H1 (cell line): ENCODE data around the gene USH2A. TPM values are rescaled to one million over a fixed set of nuclear protein-coding genes. Genes with fewer than 3 reads are reported as not detected.

ENCODE experiments used
- CTCF ChIA-PET: fragments of 300-600 bp; sonication (Branson Sonifier 250); formaldehyde crosslinking; loops from one replicate; lab custom pipeline; 2021; ENCODE audit not compliant: partially characterized antibody; lab: Charles Lee
- POLR2A ChIA-PET: fragments of 300-600 bp; sonication (Branson Sonifier 250); formaldehyde crosslinking; loops from one replicate; lab custom pipeline; 2021; ENCODE audit warnings: inconsistent platforms; ENCODE audit not compliant: partially characterized antibody; lab: Charles Lee
- DNase-seq, 2 experiments: peaks; one replicate each; pipeline versions ENCODE4 v3.0.0 to v3.0.0-alpha.2; 2010 to 2022; ENCODE audit warnings: low spot score in 2 of 2, low read depth in 1 of 2, mixed read lengths in 1 of 2
- FAIRE-seq: peaks from 2 replicates; lab custom pipeline; 2011; peaks lifted over from hg19 to GRCh38; lab: Jason Lieb, UNC
- H2AFZ ChIP-seq: 2 replicates; pipeline ENCODE4 v1.8.1; 2012; ENCODE audit warnings: low read length, inconsistent platforms
- H2AK5ac ChIP-seq: 2 replicates; pipeline ENCODE4 v1.6.1; 2013; ENCODE audit warnings: low read depth, low read length
- H2BK120ac ChIP-seq: replicated peaks from 2 replicates; pipeline ENCODE3; 2013; ENCODE audit warnings: low read depth, low read length, inconsistent platforms
- H2BK12ac ChIP-seq: 2 replicates; pipeline ENCODE4 v1.6.1; 2013; ENCODE audit warnings: low read depth, low read length
- H2BK15ac ChIP-seq: 2 replicates; pipeline ENCODE4 v1.6.1; 2013; ENCODE audit warnings: low read length
- H2BK20ac ChIP-seq: 2 replicates; pipeline ENCODE4 v1.6.1; 2013; ENCODE audit warnings: low read length
- H2BK5ac ChIP-seq: 2 replicates; pipeline ENCODE4 v1.6.1; 2013; ENCODE audit warnings: low read depth, low read length
- H3K14ac ChIP-seq: 2 replicates; pipeline ENCODE4 v1.6.1; 2013; ENCODE audit warnings: inconsistent platforms; ENCODE audit not compliant: insufficient read length
- H3K18ac ChIP-seq: 2 replicates; pipeline ENCODE4 v1.6.1; 2013; ENCODE audit warnings: low read length; ENCODE audit errors: extremely low read depth
- H3K23ac ChIP-seq: 2 replicates; pipeline ENCODE4 v1.6.1; 2013; ENCODE audit warnings: inconsistent platforms; ENCODE audit not compliant: insufficient read length
- H3K23me2 ChIP-seq: 2 replicates; pipeline ENCODE4 v1.6.1; 2013; ENCODE audit warnings: low read depth, low read length
- H3K27ac ChIP-seq: 2 replicates; pipeline ENCODE4 v1.6.1; 2011; ENCODE audit warnings: low read depth, low read length, inconsistent platforms
- H3K27me3 ChIP-seq, 4 experiments: replicated peaks in 1 of 4; 1 replicate in 1 of 4; 2 replicates in 3 of 4; pipeline versions ENCODE4 v1.6.1 to v1.8.1; 2011 to 2013; ENCODE audit warnings: low read length in 3 of 4, mild to moderate bottlenecking in 3 of 4, inconsistent platforms in 2 of 4, mixed read lengths in 2 of 4, moderate library complexity in 1 of 4; ENCODE audit not compliant: control insufficient read depth in 3 of 4, insufficient read depth in 3 of 4; ENCODE audit errors: extremely low read depth in 1 of 4
- H3K36me3 ChIP-seq, 4 experiments: 2 replicates each; pipeline versions ENCODE4 v1.6.1 to v1.8.1; 2011 to 2013; ENCODE audit warnings: mild to moderate bottlenecking in 4 of 4, low read length in 3 of 4, moderate library complexity in 2 of 4, control low read depth in 1 of 4, inconsistent platforms in 1 of 4; ENCODE audit not compliant: insufficient read depth in 4 of 4, control insufficient read depth in 2 of 4
- H3K4ac ChIP-seq: replicated peaks from 2 replicates; pipeline ENCODE3; 2013; ENCODE audit warnings: low read length, low read depth, mixed read lengths, inconsistent platforms; ENCODE audit not compliant: insufficient read length
- H3K4me1 ChIP-seq, 4 experiments: replicated peaks in 1 of 4; 1 replicate in 1 of 4; 2 replicates in 3 of 4; pipeline versions ENCODE4 v1.6.1 to v1.8.1; 2011 to 2013; ENCODE audit warnings: low read length in 3 of 4, inconsistent platforms in 2 of 4, mixed read lengths in 1 of 4; ENCODE audit not compliant: insufficient read depth in 4 of 4, control insufficient read depth in 3 of 4
- H3K4me2 ChIP-seq, 2 experiments: 2 replicates each; pipeline versions ENCODE4 v1.6.1 to v1.8.1; 2011 to 2013; ENCODE audit warnings: low read depth in 2 of 2, low read length in 2 of 2, control low read depth in 1 of 2, inconsistent platforms in 1 of 2, mild to moderate bottlenecking in 1 of 2; ENCODE audit not compliant: insufficient read depth in 1 of 2
- H3K4me3 ChIP-seq, 4 experiments: fragments of 200-600, 300-600 bp in 1 of 4; sonication (generic), shearing (Covaris generic), sonication (Bioruptor Twin) in 1 of 4; 2 replicates each; pipeline versions ENCODE4 v1.5.1 to v1.8.1; 2011 to 2016; ENCODE audit warnings: low read length in 4 of 4, low read depth in 3 of 4, control low read depth in 2 of 4, inconsistent platforms in 2 of 4, mild to moderate bottlenecking in 2 of 4, mixed read lengths in 1 of 4, moderate library complexity in 1 of 4; ENCODE audit not compliant: insufficient read depth in 2 of 4; ENCODE audit errors: extremely low read depth in 1 of 4
- H3K56ac ChIP-seq: replicated peaks from 2 replicates; pipeline ENCODE3; 2013; ENCODE audit warnings: low read depth, mild to moderate bottlenecking, mixed read lengths, low read length, inconsistent platforms; ENCODE audit not compliant: insufficient read length
- H3K79me1 ChIP-seq: 2 replicates; pipeline ENCODE4 v1.6.1; 2013; ENCODE audit warnings: low read depth, low read length, control low read depth
- H3K79me2 ChIP-seq, 2 experiments: 2 replicates each; pipeline versions ENCODE4 v1.6.1 to v1.8.1; 2012 to 2013; ENCODE audit warnings: low read length in 2 of 2, mild to moderate bottlenecking in 2 of 2, inconsistent platforms in 1 of 2; ENCODE audit not compliant: insufficient read depth in 2 of 2, control insufficient read depth in 1 of 2
- H3K9ac ChIP-seq, 4 experiments: replicated peaks in 1 of 4; 1 replicate in 1 of 4; 2 replicates in 3 of 4; pipeline versions ENCODE4 v1.6.1 to v1.8.1; 2011 to 2013; ENCODE audit warnings: low read depth in 3 of 4, low read length in 3 of 4, control low read depth in 2 of 4, mild to moderate bottlenecking in 2 of 4, moderate library complexity in 2 of 4, inconsistent platforms in 1 of 4; ENCODE audit errors: extremely low read depth in 1 of 4
- H3K9me3 ChIP-seq, 2 experiments: 2 replicates each; pipeline versions ENCODE4 v1.6.1 to v1.8.1; 2012 to 2013; ENCODE audit warnings: mild to moderate bottlenecking in 2 of 2, moderate library complexity in 2 of 2, control low read depth in 1 of 2, inconsistent platforms in 1 of 2, low read depth in 1 of 2, low read length in 1 of 2, mixed read lengths in 1 of 2; ENCODE audit not compliant: insufficient read depth in 2 of 2
- H4K20me1 ChIP-seq, 2 experiments: replicated peaks in 1 of 2; 2 replicates each; pipeline versions ENCODE3 to v1.8.1; 2011 to 2013; ENCODE audit warnings: inconsistent platforms in 2 of 2, low read length in 2 of 2, mild to moderate bottlenecking in 1 of 2; ENCODE audit not compliant: insufficient read depth in 2 of 2, control insufficient read depth in 1 of 2
- H4K5ac ChIP-seq: 2 replicates; pipeline ENCODE4 v1.6.1; 2013; ENCODE audit warnings: low read length, low read depth, mixed read lengths, inconsistent platforms; ENCODE audit not compliant: insufficient read length
- H4K8ac ChIP-seq: 2 replicates; pipeline ENCODE4 v1.8.0; 2013; ENCODE audit warnings: mild to moderate bottlenecking, moderate library complexity, low read length, inconsistent platforms; ENCODE audit not compliant: insufficient read depth; ENCODE audit errors: extremely low read depth
- H4K91ac ChIP-seq: replicated peaks from 2 replicates; pipeline ENCODE3; 2013; ENCODE audit warnings: low read length, mixed read lengths, inconsistent platforms; ENCODE audit not compliant: insufficient read length
- CEBPB ChIP-seq: IDR thresholded peaks from 2 replicates; pipeline ENCODE4 v1.6.1; 2012; ENCODE audit warnings: low read depth, low read length
- CREB1 ChIP-seq: IDR thresholded peaks from 2 replicates; pipeline ENCODE4 v1.6.1; 2012; ENCODE audit warnings: inconsistent platforms
- RAD21 ChIP-seq, 2 experiments: IDR thresholded peaks in 1 of 2; conservative IDR thresholded peaks in 1 of 2; 2 replicates each; pipeline ENCODE4 v1.6.1; 2011; ENCODE audit warnings: low read depth in 2 of 2, low read length in 2 of 2, improper control_type of control experiment in 1 of 2, inconsistent platforms in 1 of 2, mild to moderate bottlenecking in 1 of 2, moderate library complexity in 1 of 2
- SAP30 ChIP-seq: fragments of 300-600 bp; sonication (generic); IDR thresholded peaks from 2 replicates; pipeline ENCODE4 v1.7.1; 2012; ENCODE audit warnings: low read length, moderate library complexity, mild to moderate bottlenecking, inconsistent platforms; ENCODE audit not compliant: insufficient read depth, insufficient replicate concordance
- polyA plus RNA-seq, 7 experiments: library from polyadenylated mRNA; depleted of rRNA in 3 of 7; stranded (reverse) in 5 of 7; unstranded in 2 of 7; fragments of >200 nt in 5 of 7; fragments of 200-250 nt in 2 of 7; gene quantifications; 1 replicate in 5 of 7; 2 replicates in 1 of 7; 4 replicates in 1 of 7; pipeline versions ENCODE4 v1.2.1 to v1.2.3, GENCODE V29; 2011 to 2013; ENCODE audit warnings: missing spikeins in 2 of 7, mixed read lengths in 2 of 7
- total RNA-seq: library from RNA; stranded (reverse); fragmentation: NEBNext Ultra II Directional; extraction: Animal tissue kit (Norgen Biotek cat#: 25700); gene quantifications from 2 replicates; pipeline ENCODE4 v1.2.1, GENCODE V29; 2021
- TF ChIP-seq, protein P1 (sequence below): IDR thresholded peaks from 2 replicates; pipeline ENCODE4 v1.6.1; 2011; ENCODE audit warnings: low read depth, mild to moderate bottlenecking, low read length; ENCODE audit not compliant: insufficient read depth
- TF ChIP-seq, protein P2 (sequence below): IDR thresholded peaks from 2 replicates; pipeline ENCODE4 v1.6.1; 2011; ENCODE audit warnings: low read length, improper control_type of control experiment

The USH2A gene
- total and polyA plus RNA-seq, 2 of the 8 experiments (the other 6 are each of a cell fraction or from before 2014, with no cell fraction given): 0.02 to 0.17 TPM

GRCh38 chr1:216178281-216178680 lies 245.0 kb downstream of the USH2A start:
- Histone ChIP-seq H3K56ac (no peak overlapping the region), H3K18ac (no peak overlapping the region), H3K27ac (no peak overlapping the region), H4K91ac (no peak overlapping the region), H3K9me3 (no peaks in the 10 kb centered on the region), H3K9ac (no peak overlapping the region), H2BK15ac (no peak overlapping the region), H3K79me2 (no peaks in the 10 kb centered on the region), H3K4me1 (peaks cover 0 to 3% (median under 1%) of the 10 kb centered on the region in 4 experiments; a peak in 4 of 7 replicates), H4K20me1 (no peaks in the 10 kb centered on the region), H2AFZ (no peak overlapping the region), H3K23ac (no peak overlapping the region), H3K23me2 (no peaks in the 10 kb centered on the region), H4K5ac (no peak overlapping the region), H3K27me3 (no peaks in the 10 kb centered on the region), H3K4me3 (no peak overlapping the region), H3K4me2 (no peak overlapping the region), H3K4ac (no peak overlapping the region), H3K79me1 (no peaks in the 10 kb centered on the region), H2BK20ac (no peak overlapping the region), H2BK120ac (no peak overlapping the region), H2BK12ac (no peak overlapping the region), H4K8ac (no peak overlapping the region), H2BK5ac (no peak overlapping the region), H3K14ac (no peak overlapping the region)
- no peak for DNase-seq
- ChIA-PET POLR2A (no interaction called here), CTCF (interaction anchor here (2.2 kb wide), 1 partner anchor 43 kb away, joined by 8 read pairs; no protein-coding TSS in a partner anchor)
- TF ChIP-seq, protein P1, sequence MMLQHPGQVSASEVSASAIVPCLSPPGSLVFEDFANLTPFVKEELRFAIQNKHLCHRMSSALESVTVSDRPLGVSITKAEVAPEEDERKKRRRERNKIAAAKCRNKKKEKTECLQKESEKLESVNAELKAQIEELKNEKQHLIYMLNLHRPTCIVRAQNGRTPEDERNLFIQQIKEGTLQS: no peak
- no peak for TF ChIP-seq CREB1
- no peak for TF ChIP-seq SAP30
- TF ChIP-seq RAD21 (IDR thresholded peaks at IDR 0.05 in 1 of 2, conservative IDR thresholded peaks at IDR 0.05 in 1 of 2; ENCODE audit: low read depth in 2 of 2, low read length in 2 of 2): no peak
- TF ChIP-seq, protein P2, sequence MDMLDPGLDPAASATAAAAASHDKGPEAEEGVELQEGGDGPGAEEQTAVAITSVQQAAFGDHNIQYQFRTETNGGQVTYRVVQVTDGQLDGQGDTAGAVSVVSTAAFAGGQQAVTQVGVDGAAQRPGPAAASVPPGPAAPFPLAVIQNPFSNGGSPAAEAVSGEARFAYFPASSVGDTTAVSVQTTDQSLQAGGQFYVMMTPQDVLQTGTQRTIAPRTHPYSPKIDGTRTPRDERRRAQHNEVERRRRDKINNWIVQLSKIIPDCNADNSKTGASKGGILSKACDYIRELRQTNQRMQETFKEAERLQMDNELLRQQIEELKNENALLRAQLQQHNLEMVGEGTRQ: no peak
- no peak for TF ChIP-seq CEBPB
- TF ChIP-seq, all 59 proteins: peak for 0
- no peaks in the 10 kb centered on the region for H3K36me3 ChIP-seq
- FAIRE-seq: no peak
- no peak overlapping the region for H2AK5ac ChIP-seq
